Epidermal melanocyte (primary cell): ENCODE data around the gene ENPP7.
"Not testable (repeated sequence)": the region's sequence is repeated elsewhere in the genome, so short reads cannot be mapped to it uniquely, and the experiment has no call there.

Source experiments
- DNase-seq: peaks from one replicate; pipeline ENCODE4 v3.0.0; 2011; ENCODE audit warnings: low spot score; ENCODE audit not compliant: insufficient read length

Gene ENPP7

DNA sequence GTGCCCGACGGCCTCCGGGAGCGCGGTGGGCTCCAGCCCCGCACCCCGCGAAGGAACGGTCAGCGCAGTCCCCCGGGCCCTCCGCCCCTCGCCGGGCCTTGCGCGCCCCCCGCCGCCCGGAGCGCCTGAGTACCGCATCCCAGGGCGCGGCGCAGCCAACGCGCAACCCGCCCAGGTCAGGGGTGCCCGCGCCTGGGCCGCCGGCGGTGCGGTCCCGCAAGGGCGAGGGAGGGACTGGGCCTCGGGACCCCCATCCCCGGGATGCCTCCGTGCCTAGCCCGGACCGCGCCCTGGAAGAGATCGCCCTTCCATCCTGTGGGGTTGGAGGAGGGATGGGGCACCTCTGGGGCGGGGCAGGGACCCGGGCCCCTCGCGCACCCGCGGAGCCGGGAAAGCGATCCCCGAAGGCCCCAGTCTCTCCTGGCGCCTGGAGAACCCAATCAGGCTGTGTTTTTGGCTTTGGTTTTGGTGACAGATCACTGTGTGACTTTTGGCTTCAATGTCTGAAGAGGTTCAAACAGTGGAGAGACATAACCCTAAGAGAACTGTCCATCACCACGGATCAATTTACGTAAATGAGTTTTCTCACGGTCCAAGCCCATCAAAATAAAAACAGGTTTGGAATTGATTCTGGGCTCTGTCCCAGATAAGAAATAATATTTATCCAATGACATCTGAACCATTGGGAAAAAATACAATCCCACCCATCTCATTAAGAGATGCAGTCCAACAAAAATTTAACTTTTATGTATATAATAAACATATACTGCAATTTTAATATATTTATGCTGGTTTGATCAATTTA lies 17.8 kb downstream of the ENPP7 start:
- DNase-seq = no peak

DNA sequence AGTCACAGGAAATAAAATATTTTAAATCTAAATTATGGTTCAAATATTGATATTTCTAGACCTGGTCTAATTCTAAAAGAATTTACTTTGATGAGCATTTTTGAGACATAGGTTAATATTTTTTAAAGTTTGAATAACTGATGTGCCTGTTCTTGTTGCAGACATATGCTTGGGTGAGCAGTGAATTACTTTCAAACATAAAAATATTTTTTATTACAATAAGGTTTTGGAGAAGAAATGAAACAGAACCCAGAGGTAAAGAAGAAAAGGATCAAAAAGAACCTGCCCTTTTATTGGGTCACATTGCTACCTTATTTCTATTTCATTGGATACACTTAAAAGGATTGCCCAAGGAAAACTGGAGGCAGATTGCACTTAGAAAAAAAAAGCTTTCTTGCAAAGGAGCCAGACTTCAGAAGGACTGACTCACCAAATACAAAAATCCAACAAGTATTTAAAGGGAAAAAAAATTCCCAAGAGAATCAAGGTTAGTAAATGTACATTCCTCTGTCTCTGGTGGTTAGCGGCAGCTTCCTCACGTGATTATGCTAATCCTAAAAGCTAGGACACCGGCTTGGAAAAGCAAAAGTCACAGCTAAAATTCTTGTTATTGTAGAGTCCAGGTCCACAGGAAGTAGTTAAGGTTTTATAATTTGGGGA lies 18.5 kb downstream of the ENPP7 start:
- DNase-seq = no peak

DNA sequence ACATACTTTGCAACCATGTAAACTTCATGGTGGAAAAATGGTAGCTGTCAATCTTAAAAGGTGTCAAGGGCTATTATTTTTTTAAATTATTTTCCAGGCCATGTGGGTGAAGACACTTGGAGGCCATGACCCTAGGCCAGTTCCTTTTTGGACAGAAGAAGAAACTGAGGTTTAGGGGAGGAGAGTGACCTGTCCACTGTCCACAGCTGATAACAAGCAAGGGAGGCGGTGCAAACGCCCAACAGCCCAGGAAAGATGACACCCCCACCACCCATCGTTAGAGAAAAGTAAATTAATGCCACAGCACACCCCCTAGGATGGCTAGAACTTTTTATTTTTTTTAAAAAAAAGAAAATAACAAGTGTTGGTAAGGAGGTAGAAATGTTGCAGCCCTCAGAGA lies 19.2 kb downstream of the ENPP7 start:
- no peak for DNase-seq

DNA sequence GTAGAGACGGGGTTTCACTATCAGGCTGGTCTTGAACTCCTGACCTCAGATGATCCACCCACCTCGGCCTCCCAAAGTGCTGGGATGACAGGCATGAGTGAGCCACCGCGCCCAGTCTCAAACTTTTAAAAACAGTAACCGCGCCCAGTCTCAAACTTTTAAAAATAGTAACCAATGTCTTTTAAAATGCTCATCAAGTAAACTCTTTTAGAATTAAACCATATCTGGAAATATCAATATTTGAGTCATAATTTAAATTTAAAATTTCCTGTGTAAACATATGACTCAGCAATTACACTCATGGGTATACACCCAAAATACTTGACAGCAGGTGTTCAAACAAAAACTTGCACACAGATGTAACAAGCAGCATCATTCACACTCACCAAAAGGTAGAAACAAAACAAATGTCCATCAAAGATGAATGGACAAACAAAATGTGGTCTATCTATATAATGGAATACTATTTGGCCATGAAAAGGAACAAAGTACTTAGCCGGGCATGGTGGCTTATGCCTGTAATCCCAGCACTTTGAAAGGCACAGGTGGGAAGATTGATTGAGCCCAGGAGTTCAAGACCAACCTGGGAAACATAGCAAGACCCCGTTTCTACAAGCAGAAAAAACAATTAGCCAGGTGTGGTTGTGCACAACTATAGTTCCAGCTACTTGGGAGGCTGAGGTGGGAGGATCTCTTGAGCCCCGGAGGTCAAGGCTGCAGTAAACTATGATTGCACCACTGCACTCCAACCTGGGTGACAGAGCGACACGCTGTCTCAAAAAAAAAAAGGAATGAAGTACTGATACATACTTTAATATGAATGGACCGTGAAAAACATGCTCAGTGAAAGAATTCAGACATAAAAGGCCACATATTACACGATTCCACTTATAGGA lies 20.2 kb downstream of the ENPP7 start:
- DNase-seq = no peak

DNA sequence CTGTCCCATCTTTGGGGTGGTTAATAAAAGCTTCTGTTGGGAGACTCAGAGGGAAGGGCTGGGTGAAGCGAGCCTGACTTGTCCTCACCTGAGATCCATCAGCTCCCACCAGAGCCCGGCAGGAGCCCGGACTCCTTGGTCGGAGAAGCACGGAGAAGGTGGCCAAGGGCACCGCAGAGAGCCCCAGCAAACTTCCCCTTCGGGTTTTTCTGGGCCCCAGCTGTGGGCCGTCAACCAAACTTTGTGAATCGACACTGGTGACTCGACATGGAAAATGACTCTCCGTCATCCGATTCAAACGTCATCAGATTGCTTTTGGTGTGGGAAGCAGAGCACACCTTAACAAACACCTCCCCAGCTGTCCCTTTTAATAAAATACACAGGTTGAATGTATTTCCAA lies 21.4 kb downstream of the ENPP7 start:
- DNase-seq = no peak

DNA sequence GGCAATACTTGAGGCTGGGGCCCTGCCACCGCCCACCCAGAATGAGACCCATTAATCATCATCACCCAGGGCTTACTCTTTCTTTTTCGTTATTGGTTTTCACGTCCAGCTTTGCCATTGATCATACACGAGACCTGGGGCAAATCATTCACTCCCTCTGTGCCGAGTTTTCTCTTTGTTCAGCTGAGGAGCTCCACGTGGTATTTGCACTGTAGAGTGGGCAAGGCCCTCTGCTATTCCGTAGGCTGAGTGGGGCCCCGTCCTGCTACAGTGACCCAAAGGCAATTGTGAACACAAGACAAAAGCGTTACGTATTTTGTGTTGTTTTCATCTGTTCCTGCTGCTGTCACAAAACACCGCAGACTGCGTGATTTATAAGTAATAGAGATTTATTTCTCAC lies 23.6 kb downstream of the ENPP7 start:
- DNase-seq = no peak

DNA sequence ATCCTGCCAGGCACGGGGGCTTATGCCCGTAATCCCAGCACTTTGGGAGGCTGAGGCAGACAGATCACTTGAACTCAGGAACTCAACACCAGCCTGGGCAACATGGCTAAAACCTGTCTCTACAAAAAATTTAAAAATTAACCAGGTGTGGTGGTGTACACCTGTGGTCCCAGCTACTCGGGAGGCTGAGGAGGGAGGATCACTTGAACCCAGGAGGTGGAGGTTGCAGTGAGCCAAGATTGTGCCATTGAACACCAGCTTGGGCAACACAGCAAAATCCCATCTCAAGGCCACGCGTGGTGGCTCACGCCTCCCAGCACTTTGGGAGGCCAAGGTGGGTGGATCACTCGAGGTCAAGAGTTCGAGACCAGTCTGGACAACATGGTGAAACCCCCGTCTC lies 24.2 kb downstream of the ENPP7 start:
- not testable (repeated sequence) for DNase-seq

DNA sequence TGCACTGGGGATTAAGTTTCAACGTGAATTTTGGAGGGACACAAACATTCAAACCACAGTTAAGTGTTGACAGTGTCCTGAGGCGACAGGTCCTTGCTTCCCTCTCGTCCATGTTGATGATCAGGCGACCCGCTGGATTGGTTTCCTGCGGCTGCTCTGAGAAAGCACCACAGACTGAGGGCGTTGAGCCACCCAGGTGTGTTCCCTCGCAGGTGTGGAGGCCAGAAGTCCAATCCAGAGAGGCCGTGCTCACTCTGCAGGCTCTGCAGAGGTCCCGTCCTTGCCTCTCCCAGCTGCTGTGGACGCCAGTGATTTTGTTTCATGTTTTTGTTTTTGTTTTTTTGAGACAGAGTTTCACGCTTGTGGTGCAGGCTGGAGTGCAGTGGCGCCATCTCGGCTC lies 24.8 kb downstream of the ENPP7 start:
- no peak for DNase-seq

DNA sequence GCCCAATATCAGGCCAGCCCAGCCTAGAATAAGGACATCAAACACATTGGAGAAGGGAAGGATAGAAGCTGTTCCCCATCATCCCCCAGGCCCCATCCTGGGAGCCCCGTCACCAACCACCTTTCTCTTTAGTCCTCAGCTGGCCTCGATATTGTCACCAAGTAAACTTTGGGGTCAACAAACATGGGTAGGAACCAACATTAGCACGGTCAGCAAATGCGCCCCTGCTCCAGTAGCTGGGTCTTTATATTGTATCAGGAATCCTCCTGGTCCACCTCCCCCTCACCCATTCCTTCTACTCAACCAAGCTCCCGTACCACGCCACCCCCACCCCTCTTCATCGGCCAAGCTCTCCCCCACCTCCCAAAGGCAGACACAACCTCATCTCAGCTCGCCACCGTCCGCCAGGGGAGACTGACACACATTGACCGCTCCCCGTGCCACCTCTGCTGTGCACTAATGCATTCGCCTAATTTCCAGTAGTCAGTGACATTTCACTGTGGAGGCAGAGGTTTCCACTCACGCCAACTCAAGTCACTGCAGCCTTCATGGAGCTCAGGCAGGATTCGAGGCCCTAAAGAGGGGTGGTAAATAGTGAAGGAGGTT lies 26.5 kb downstream of the ENPP7 start:
- no peak for DNase-seq

DNA sequence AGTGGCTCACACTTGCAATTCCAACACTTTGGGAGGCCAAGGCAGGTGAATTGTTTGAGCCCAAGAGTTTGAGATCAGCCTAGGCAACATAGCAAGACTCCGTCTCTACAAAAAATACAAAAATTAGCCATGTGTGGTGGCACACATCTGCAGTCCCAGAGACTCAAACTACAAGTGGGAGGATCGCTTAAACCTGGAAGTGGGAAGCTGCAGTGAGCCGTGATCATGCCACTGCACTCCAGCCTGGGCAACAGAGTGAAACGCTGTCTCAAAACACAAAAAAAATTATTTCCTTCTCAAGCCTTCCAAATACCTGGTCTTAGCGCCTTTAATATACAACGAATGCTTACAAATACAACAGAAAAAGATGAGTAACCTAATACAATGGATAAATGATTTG lies 27.5 kb downstream of the ENPP7 start:
- DNase-seq = no peak

DNA sequence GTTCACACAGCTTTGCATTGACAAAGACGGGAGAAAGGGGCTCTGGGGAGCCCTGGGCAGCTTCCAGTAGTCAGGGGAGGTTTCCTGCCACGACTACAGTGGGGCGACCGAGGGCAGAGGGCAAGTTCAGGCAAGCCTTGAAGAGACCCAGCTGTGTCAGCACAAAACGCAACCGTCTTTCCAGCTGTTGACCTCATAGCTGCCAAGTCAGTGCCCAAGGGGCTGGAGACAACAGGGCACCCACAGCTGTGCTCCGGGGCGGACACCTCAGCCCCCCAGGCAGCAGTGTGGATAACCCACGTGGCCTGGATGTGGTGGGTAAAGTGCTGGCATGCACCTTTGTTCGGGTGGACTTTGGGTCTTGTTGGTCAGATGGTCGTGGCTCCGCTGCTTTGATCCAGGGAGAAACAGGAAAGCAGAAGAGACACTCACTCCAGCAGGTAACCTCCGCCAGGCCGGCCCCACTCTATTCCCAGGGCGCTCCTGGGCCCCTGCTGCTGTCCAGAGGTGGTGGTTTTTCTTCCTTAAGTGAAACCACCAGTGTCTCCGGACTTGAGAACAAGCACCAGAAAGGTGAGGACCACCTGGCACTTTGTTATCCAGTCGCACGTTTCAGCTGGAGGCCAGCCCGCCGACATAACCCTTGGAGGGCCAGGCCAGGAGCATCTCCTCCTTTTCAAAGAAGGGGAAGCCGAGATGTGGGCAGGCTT lies 29.6 kb downstream of the ENPP7 start:
- no peak for DNase-seq

DNA sequence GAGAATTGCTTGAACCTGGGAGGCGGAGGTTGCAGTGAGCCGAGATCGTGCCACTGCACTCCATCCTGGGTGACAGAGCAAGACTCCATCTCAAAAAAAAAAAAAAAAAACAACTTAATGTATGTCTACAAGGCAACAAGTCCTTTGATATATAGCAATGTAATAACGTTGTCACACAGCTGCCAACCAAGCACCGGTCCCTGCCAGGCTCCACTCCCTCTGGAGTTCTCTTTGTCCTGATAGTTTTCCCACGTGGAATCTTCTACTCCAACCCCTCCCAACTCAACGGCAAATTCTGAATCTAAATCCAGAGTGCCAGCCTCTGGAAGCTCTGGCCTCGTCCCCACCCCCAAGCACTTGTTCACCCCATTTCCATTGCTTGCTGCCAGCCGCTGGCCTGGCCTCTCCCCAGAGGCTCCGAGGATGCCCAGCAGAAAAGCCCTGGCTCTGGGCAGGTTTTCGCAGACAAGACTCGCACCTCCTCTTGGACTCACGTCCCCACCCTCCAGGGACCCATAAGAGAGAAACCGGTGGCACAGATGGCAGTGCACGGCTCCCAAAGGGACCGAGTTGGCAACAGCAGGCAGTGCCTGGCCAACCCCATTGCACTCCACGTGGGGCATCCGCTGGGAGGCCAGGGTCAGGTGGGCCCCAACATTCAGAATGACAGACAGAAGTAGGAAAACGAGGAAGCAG lies 31.3 kb downstream of the ENPP7 start:
- no peak for DNase-seq

DNA sequence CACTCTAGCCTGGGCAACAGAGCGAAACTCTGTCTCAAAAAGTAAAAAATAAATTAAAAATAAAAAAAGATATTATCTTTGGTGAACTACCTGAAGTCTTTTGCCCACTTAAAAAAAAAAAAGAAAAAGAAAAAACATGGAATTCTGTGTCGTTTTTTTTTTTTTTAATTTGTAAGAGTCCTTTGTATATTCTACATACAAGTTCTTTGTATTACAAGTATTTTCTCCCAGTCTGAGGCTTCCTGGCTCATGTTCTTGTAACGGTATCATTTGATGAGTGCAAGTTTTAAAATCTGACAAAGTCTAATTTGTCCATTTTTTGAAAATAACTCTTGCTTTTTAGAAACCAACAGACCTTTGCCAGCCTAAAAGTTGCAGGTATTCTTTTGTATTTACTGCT lies 35.0 kb downstream of the ENPP7 start:
- no peak for DNase-seq

DNA sequence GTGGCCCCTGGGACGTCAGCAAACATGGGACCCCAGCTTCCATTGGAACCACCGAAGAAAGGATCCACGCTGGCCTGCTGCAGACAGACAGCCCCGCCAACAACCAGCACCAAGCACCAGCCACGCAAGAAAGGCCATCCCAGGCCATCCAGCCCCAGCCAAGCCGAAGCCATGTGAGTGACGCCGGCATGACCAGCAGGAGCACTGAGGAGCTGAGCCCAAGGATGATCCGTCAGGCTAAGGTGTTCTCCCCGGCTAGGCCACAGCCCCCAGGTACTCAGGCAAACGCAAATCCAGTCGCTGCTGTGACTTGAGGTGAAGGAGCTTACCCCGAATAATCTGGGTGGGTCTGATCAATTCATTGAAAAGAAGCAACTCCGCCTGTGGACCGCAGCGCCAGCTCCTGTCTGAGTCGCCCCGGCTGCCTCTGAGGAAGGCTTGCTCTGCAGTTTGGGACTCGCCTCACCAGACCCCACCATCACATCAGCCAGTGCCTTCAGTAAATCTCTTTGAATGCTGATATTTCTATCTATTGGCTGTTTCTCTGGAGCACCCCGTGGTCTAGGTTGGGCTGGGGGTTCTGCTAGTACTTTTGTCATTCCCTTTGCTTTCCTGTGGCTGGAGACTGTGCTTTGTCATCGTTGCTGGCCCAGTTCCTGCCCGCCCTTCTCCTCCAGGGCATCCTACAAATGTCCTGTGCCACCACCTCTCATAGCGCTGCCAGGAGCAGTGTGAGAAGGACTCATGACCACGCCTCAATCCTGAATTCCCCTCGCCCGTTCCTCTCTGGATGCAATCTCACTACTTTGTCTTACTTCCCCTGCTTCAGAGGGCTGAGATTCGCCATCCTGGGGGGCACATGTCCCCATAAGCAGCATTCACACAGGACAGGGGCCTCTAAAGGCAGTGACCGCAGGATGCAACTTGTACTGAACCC lies 39.1 kb downstream of the ENPP7 start:
- DNase-seq = no peak

DNA sequence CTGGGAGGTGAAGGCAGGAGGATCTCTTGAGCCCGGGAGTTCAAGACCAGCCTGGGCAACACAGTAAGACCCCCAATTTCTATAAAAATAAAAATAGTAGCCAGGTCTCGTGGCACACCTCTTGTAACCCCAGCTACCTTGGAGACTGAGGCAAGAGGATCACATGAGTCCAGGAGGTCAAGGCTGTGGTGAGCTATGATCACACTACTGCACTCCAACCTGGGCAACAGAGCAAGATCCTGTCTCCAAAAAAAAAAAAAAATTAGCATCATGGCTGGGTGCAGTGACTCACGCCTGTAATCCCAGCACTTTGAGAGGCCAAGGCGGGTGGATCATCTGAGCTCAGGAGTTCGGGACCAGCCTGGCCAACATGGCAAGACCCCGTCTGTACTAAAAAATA lies 40.5 kb downstream of the ENPP7 start:
- DNase-seq = no peak

DNA sequence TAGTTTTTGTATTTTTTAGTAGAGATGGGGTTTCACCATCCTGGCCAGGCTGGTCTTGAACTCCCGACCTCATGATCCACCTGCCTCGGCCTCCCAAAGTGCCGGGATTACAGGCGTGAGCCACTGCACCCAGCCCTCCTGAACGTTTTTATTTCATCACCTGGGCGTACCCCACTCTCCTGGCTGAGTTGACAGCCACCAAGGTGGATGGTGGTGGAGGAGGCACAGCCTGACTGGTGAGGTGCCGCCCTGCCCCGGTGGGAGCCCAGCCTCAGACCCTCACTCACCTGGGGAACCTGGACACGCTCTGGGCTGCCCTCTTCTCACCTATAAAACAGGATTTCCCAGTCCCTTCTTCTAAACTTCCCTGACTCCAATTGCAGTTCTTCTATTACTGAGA lies 42.0 kb downstream of the ENPP7 start:
- not testable (repeated sequence) for DNase-seq

DNA sequence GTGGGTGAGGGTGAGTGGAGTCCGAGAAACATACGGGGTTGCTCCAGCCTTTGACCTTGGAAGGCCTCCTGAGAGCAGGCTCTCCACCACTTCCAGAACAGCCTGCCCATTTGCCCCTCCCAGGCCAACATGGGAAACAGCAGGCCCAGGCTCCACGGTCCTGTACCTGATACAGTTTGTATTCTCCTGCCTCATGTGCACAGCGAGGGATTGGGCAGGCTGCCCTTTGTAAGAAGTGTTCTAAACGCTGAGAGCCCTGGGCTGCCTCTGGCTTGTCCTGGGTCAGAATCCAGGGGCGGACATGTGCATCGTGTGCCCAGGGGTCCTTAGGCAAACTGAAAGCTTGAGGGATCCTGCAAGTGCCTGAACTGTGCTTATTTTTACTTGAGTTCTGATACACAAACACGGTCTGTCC lies 43.8 kb downstream of the ENPP7 start:
- no peak for DNase-seq

DNA sequence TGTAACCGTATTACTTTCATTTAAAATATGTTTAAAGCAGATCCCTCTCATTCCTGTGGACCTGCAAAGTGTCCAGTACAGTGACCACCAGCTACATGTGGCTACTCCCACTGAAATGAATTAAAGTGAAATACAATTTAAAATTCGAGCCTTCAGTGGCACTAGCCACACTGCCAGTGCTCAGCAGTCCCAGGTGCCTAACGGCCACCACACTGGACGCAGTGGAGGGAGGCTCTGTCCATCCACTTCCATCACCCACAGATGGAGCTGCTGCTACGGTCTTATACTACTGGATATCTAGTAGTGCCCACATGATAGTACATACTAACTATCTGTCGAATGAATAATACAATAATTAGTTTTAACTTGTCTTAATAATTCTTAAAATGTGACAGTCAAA lies 44.9 kb downstream of the ENPP7 start:
- no peak for DNase-seq

DNA sequence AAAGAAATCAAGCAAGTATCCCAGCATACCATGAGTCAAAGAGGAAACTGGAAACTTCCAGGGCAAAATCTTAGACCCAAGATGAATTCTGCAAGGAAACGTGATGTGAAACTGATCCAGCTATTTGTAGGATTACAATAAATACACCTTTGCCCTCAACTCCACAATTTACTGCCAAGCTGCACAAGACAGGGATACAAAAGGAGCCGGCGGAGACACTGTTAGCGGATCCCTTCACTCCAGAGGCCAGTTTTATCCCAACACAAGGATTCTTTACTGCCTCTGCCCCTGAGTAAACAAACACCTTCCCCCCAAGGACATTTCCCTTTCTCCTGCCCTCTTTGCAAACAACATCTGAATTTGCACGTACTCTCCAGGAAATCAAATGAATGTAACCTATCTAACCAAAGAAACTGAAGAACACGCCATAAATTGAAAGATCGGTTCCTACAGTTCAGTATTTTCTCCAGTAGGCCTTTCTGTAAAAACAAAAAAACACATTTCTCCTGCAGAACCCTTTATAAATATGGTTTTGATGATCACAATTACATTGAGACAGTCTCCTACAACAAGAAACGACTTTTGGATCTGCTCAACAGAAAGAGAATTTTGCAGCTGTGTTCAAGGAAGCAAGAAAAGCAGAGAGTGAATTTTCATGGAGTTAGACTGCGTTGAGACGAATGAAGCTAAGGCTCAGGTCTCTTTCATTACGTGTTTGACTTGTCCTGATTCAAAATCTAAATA lies 45.8 kb downstream of the ENPP7 start:
- no peak for DNase-seq
